OCI-LY3 (cell line): ENCODE data around the gene STIM1.

Source experiments
- EZH2phosphoT487 ChIP-seq: fragments of 200-600 bp; shearing (Covaris generic); IDR thresholded peaks from 2 replicates; pipeline ENCODE4 v1.6.1; 2018; ENCODE audit warnings: antibody characterized with exemption, mixed run types, low read depth
- TF ChIP-seq, protein P1 (sequence below): fragments of 200-600, 300-600 bp; sonication (generic); IDR thresholded peaks from 2 replicates; pipeline ENCODE4 v1.5.1; 2014; ENCODE audit warnings: antibody characterized with exemption, low read length, low read depth

DNA sequence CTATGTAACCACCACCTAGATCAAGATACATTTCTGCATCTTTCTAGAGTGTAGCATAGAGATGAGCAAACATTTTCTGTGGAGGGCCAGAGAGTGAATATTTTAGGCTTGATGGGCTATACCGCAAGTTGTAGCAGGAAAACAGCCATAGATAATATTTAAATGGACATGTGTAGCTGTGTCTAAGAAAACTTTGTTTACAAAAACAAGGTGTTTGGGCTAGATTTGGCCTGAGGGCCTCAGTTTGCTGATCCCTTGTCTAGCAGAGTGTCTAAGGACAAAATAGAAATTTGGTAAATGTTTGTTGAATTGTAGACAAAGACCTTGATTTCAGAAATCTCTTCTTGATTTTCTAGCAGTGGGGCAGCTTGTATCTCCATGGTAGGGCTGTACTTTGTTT lies 36.3 kb downstream of the STIM1 start:
- TF ChIP-seq, protein P1, sequence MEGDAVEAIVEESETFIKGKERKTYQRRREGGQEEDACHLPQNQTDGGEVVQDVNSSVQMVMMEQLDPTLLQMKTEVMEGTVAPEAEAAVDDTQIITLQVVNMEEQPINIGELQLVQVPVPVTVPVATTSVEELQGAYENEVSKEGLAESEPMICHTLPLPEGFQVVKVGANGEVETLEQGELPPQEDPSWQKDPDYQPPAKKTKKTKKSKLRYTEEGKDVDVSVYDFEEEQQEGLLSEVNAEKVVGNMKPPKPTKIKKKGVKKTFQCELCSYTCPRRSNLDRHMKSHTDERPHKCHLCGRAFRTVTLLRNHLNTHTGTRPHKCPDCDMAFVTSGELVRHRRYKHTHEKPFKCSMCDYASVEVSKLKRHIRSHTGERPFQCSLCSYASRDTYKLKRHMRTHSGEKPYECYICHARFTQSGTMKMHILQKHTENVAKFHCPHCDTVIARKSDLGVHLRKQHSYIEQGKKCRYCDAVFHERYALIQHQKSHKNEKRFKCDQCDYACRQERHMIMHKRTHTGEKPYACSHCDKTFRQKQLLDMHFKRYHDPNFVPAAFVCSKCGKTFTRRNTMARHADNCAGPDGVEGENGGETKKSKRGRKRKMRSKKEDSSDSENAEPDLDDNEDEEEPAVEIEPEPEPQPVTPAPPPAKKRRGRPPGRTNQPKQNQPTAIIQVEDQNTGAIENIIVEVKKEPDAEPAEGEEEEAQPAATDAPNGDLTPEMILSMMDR, result no peak
- TF ChIP-seq EZH2phosphoT487, result no peak
